ENCODE results near the gene KIF26A.

The KIF26A gene

GRCh38 chr14:104220215-104221070, 82.1 kb downstream of the KIF26A start:
- Histone ChIP-seq H3K79me2 (ENCODE audit: insufficient read depth, low read length) (no peaks in the 10 kb centered on the region), H3K9me2 (ENCODE audit: low read depth, low read length) (no peaks in the 10 kb centered on the region), H3K9me3 (ENCODE audit: low read length) (no peaks in the 10 kb centered on the region), H3K27ac (ENCODE audit: low read depth, low read length, poor library complexity, severe bottlenecking) (no peak overlapping the region), H3K27me3 (ENCODE audit: insufficient read depth, low read length) (no peaks in the 10 kb centered on the region; the same call in 1 of the 2 replicates), H2AFZ (ENCODE audit: low read length) (no peak overlapping the region), H3K9ac (ENCODE audit: low read length) (no peak overlapping the region), H3K36me3 (ENCODE audit: insufficient read depth, low read length) (no peaks in the 10 kb centered on the region), H3K4me3 (ENCODE audit: low read depth, low read length, poor library complexity, severe bottlenecking) (no peak overlapping the region), H3K4me2 (ENCODE audit: low read length) (no peak overlapping the region), H3F3A (ENCODE audit: insufficient read depth, low read length) (no peaks in the 10 kb centered on the region), H3K4me1 (ENCODE audit: insufficient read depth, low read length, severe bottlenecking) (no peaks in the 10 kb centered on the region), H4K20me1 (ENCODE audit: insufficient read depth, low read length) (no peaks in the 10 kb centered on the region)
- TF ChIP-seq EZH2 (IDR thresholded peaks at IDR 0.05; ENCODE audit: borderline replicate concordance, low read length) (no peak), CTCF (IDR thresholded peaks at IDR 0.05; ENCODE audit: low read length) (no peak)

GRCh38 chr14:104221071-104221625, 82.8 kb downstream of the KIF26A start:
- Histone ChIP-seq H3K79me2 (ENCODE audit: insufficient read depth, low read length) (no peaks in the 10 kb centered on the region), H3K36me3 (ENCODE audit: insufficient read depth, low read length) (no peaks in the 10 kb centered on the region), H4K20me1 (ENCODE audit: insufficient read depth, low read length) (no peaks in the 10 kb centered on the region), H3K27me3 (ENCODE audit: insufficient read depth, low read length) (no peaks in the 10 kb centered on the region; the same call in 1 of the 2 replicates), H3K4me1 (ENCODE audit: insufficient read depth, low read length, severe bottlenecking) (no peaks in the 10 kb centered on the region), H3K9me2 (ENCODE audit: low read depth, low read length) (no peaks in the 10 kb centered on the region), H3F3A (ENCODE audit: insufficient read depth, low read length) (no peaks in the 10 kb centered on the region), H3K9ac (ENCODE audit: low read length) (no peak overlapping the region), H3K4me3 (ENCODE audit: low read depth, low read length, poor library complexity, severe bottlenecking) (no peak overlapping the region), H3K9me3 (ENCODE audit: low read length) (no peaks in the 10 kb centered on the region), H3K27ac (ENCODE audit: low read depth, low read length, poor library complexity, severe bottlenecking) (no peak overlapping the region), H2AFZ (ENCODE audit: low read length) (no peak overlapping the region), H3K4me2 (ENCODE audit: low read length) (no peak overlapping the region)
- TF ChIP-seq EZH2 (IDR thresholded peaks at IDR 0.05; ENCODE audit: borderline replicate concordance, low read length) (no peak), CTCF (IDR thresholded peaks at IDR 0.05; ENCODE audit: low read length) (no peak)

DNA sequence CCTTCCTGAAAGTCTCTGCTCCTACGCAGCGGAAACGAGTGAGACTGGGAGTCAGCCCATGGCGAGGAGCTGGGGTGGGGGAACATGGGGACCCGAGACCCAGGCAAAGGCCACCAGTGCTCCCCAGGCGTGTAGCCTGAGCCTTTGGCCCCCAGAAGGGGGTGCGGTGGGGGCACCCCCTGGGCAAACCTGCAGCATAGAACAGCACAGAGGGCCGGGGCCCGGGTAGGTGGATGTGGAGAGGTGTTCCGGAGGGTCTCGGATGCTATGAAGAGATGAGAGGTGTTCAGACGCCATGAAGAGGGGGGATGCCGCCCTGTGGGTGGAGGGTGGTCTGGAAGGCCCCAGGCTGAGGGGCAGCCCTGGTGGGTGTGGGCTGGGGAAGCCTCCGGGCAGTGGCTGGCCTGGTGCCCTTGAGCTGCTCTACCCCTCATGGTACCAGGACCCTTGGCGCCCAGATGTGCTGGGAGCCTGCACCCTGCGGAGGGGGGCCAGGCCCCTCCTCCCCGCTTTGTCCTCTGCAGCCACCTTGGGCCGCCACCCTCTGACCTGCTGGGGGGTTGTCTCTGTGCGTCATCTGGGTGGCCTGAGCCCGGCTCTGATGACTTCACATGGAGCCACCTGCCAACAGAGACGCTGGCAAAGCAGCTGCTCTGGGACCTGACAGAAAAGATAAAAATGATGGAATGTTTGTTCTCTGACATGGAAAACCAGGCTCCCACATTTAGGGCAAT, 83.4 kb downstream of the KIF26A start:
- Histone ChIP-seq H3K36me3 (ENCODE audit: insufficient read depth, low read length) (no peaks in the 10 kb centered on the region), H3F3A (ENCODE audit: insufficient read depth, low read length) (no peaks in the 10 kb centered on the region), H4K20me1 (ENCODE audit: insufficient read depth, low read length) (no peaks in the 10 kb centered on the region), H3K9me2 (ENCODE audit: low read depth, low read length) (no peaks in the 10 kb centered on the region), H3K27me3 (ENCODE audit: insufficient read depth, low read length) (no peaks in the 10 kb centered on the region; the same call in 1 of the 2 replicates), H3K27ac (ENCODE audit: low read depth, low read length, poor library complexity, severe bottlenecking) (no peak overlapping the region), H3K9ac (ENCODE audit: low read length) (no peak overlapping the region), H3K9me3 (ENCODE audit: low read length) (no peaks in the 10 kb centered on the region), H2AFZ (ENCODE audit: low read length) (no peak overlapping the region), H3K4me3 (ENCODE audit: low read depth, low read length, poor library complexity, severe bottlenecking) (no peak overlapping the region), H3K4me2 (ENCODE audit: low read length) (no peak overlapping the region), H3K4me1 (ENCODE audit: insufficient read depth, low read length, severe bottlenecking) (no peaks in the 10 kb centered on the region), H3K79me2 (ENCODE audit: insufficient read depth, low read length) (no peaks in the 10 kb centered on the region)
- TF ChIP-seq CTCF (IDR thresholded peaks at IDR 0.05; ENCODE audit: low read length) = no peak
- no peak for TF ChIP-seq EZH2 (IDR thresholded peaks at IDR 0.05; ENCODE audit: borderline replicate concordance, low read length)

Data from OCI-LY1 (cell line).